Right atrium auricular region (tissue), 2 donors: ENCODE measurements around the gene ERCC4. TPM values are rescaled to one million over a fixed set of nuclear protein-coding genes. Genes with fewer than 3 reads are reported as not detected.

Experiments used
- DNase-seq: peaks from one replicate; pipeline ENCODE4 v3.0.0-alpha.2; 2019; ENCODE audit warnings: low spot score
- H3K27ac ChIP-seq, 2 donors: fragments of 200-600 bp; sonication (generic); 1 replicate in 1 of 2; 2 replicates in 1 of 2; pipeline ENCODE4 v1.5.1; 2016 to 2019
- H3K27me3 ChIP-seq, 2 donors: fragments of 200-600 bp; sonication (generic); one replicate each; pipeline versions ENCODE4 v1.5.1 to v1.6.0; 2017 to 2019
- H3K36me3 ChIP-seq: fragments of 200-600 bp; sonication (generic); one replicate; pipeline ENCODE4 v1.5.1; 2016
- H3K4me1 ChIP-seq, 2 donors: fragments of 200-600 bp; sonication (generic); one replicate each; pipeline versions ENCODE4 v1.5.1 to v1.6.0; 2017 to 2019
- H3K4me3 ChIP-seq, 2 donors: fragments of 200-600 bp; sonication (generic); 1 replicate in 1 of 2; 2 replicates in 1 of 2; pipeline ENCODE4 v1.5.1; 2017 to 2019; ENCODE audit warnings: mild to moderate bottlenecking in 1 of 2, moderate library complexity in 1 of 2
- H3K9me3 ChIP-seq, 2 donors: fragments of 200-600 bp; sonication (generic); one replicate each; pipeline ENCODE4 v1.5.1; 2019
- CTCF ChIP-seq, 2 donors: fragments of 200-600 bp; sonication (generic); IDR thresholded peaks; one replicate each; pipeline ENCODE4 v1.5.1; 2019; ENCODE audit warnings: antibody characterized with exemption in 2 of 2
- total RNA-seq, 2 donors: library from RNA; depleted of rRNA; stranded (reverse); fragments of >200 nt; gene quantifications; one replicate each; pipeline ENCODE4 v1.1.0, GENCODE V29; 2016

ERCC4 gene
- total RNA-seq, 2 donors from 2014 or later = 7.5 to 9.4 TPM

GRCh38 chr16:13984794-13985193 lies 64.8 kb downstream of the ERCC4 start:
- DNase-seq = no peak
- Histone ChIP-seq H3K27me3 (no peaks in the 10 kb centered on the region), H3K27ac (no peak overlapping the region), H3K4me3 (no peak overlapping the region), H3K9me3 (peaks cover 0 to 10% of the 10 kb centered on the region in 2 donors), H3K36me3 (no peaks in the 10 kb centered on the region), H3K4me1 (no peaks in the 10 kb centered on the region)
- TF ChIP-seq CTCF (IDR thresholded peaks at IDR 0.05) = no peak

GRCh38 chr16:13988038-13988437 lies 68.1 kb downstream of the ERCC4 start:
- no peaks in the 10 kb centered on the region for H3K4me1 ChIP-seq
- no peak overlapping the region for H3K4me3 ChIP-seq
- no peak for TF ChIP-seq CTCF (IDR thresholded peaks at IDR 0.05)
- no peak overlapping the region for H3K27ac ChIP-seq
- no peaks in the 10 kb centered on the region for H3K9me3 ChIP-seq
- H3K36me3 ChIP-seq = no peaks in the 10 kb centered on the region
- no peaks in the 10 kb centered on the region for H3K27me3 ChIP-seq
- DNase-seq = no peak

- peak; percentile 7 for DNase-seq
- no peaks in the 10 kb centered on the region for H3K9me3 ChIP-seq
- no peaks in the 10 kb centered on the region for H3K36me3 ChIP-seq
- no peak overlapping the region for H3K27ac ChIP-seq
- no peaks in the 10 kb centered on the region for H3K27me3 ChIP-seq
- H3K4me3 ChIP-seq = no peak overlapping the region
- TF ChIP-seq CTCF (IDR thresholded peaks at IDR 0.05) = no peak
- H3K4me1 ChIP-seq = peaks cover 0 to 21% of the 10 kb centered on the region in 2 donors
Observed at GRCh38 chr16:13992322-13992721, 72.4 kb downstream of the ERCC4 start.

- Histone ChIP-seq H3K9me3 (no peaks in the 10 kb centered on the region), H3K4me1 (peaks cover 0 to 27% of the 10 kb centered on the region in 2 donors), H3K4me3 (no peak overlapping the region), H3K36me3 (no peaks in the 10 kb centered on the region), H3K27ac (peak overlapping the region; percentile 82 to 87), H3K27me3 (no peaks in the 10 kb centered on the region)
- DNase-seq = peak; percentile 52
- TF ChIP-seq CTCF (IDR thresholded peaks at IDR 0.05) = no peak
Observed at GRCh38 chr16:13992976-13993375, 73.0 kb downstream of the ERCC4 start.

GRCh38 chr16:13994239-13995106 lies 74.5 kb downstream of the ERCC4 start:
- Histone ChIP-seq H3K4me3 (peak overlapping the region in 1 of 2 donors; percentile 18), H3K4me1 (peaks cover 0 to 42% of the 10 kb centered on the region in 2 donors), H3K9me3 (no peaks in the 10 kb centered on the region), H3K27me3 (no peaks in the 10 kb centered on the region), H3K27ac (peak overlapping the region; percentile 82 to 87), H3K36me3 (no peaks in the 10 kb centered on the region)
- no peak for TF ChIP-seq CTCF (IDR thresholded peaks at IDR 0.05)
- DNase-seq = peak; percentile 56
